Fibroblast of skin of left biceps (primary cell): Measurements from ENCODE around the gene RRP1.
A peak's percentile ranks its signal among the peaks of the same experiment; 100 is the strongest.
"Not testable (repeated sequence)": the region's sequence is repeated elsewhere in the genome, so short reads cannot be mapped to it uniquely, and the experiment has no call there.

Experiments used
- DNase-seq, 2 experiments: peaks; one replicate each; pipeline ENCODE4 v3.0.0-alpha.2; 2013; ENCODE audit warnings: low read depth in 2 of 2

The RRP1 gene

DNA sequence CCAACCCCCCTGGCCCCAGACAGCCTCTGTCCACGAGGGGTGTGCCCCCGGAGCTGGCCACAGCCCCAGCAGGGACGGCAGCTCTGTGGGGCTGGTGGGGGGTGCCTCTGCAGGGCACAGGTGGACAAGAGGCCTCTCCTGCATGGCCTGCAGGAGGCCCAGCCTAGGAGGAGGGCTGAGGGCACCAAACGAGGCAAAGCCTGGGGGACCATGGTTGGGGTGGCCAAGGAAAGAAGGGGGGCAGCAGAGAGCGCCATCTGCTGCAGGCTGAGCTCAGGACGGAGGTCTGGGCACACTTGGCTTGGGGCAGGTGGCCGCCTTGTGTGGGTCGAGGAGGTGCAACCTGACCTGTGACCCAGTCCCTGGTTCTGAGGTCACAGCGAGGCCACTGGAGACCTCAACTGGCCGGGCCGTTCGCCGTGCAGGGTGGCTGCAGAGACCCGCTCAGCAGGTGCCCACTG is 27.3 kb downstream of the RRP1 start:
- no peak for DNase-seq

DNA sequence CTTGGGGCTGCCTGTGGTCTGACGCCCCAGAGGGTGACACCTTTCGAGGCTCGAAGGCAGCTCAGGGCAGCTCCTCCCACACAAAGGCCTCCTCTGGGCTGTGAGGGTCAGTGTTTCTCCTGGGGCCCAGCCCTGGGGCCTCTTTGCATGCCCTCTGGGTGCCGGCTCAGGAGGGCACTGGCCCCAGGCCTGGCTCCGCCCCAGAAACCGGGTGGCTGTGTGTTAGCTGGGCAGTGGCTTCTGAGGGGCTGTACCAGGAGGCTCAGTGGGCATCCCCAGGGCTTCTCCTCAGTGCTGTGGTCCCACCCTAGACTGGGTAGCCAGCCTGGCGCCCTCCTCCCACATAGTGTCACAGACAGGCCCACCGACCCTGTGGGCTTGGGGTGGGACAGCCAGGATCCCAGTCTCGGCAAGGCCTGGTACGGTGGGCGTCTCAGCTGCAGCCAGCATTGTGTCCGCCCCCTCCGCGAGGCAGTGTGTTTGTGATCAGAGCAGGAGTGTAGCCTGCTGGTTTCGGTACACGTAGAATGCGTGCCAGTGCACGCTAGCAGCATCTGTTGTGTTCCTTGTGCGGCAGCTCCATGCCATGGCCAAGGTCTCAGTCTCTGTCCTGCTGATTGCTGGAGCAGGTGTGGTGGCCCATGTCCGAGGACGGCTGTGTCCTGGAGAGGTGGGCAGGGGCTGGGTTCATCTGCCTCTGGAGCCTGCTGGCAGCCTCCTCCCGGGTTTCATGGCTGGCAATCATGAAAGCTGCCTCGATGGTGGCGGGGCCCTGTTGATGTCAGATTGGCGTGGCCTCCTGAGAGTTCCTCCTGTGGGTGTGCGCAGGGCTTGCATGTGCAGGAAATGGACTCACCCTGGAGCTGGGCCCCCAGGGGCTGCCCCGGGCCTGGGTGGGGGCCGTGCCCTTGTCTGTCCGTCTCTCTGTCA is 28.0 kb downstream of the RRP1 start:
- DNase-seq = no peak

DNA sequence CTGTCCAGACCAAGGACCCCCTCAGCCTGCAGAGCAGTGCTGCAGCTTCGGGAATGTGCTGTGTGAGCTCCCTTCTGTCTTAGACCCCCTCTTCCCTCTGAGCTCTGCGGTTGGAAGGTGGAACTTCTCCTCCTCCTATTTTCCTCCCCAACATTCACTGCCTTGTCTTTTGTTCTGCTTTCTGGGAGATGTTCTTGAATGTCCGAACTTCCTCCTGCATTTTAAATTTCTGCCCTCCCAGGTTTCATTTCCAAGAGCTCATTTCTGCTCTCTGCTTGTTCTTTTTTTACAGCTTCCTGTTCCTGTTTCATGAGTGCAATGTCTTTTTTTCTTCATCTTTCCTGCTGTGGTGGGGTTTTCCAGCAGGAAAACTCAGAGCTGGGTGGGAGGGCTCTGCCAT is 29.3 kb downstream of the RRP1 start:
- DNase-seq = no peak

DNA sequence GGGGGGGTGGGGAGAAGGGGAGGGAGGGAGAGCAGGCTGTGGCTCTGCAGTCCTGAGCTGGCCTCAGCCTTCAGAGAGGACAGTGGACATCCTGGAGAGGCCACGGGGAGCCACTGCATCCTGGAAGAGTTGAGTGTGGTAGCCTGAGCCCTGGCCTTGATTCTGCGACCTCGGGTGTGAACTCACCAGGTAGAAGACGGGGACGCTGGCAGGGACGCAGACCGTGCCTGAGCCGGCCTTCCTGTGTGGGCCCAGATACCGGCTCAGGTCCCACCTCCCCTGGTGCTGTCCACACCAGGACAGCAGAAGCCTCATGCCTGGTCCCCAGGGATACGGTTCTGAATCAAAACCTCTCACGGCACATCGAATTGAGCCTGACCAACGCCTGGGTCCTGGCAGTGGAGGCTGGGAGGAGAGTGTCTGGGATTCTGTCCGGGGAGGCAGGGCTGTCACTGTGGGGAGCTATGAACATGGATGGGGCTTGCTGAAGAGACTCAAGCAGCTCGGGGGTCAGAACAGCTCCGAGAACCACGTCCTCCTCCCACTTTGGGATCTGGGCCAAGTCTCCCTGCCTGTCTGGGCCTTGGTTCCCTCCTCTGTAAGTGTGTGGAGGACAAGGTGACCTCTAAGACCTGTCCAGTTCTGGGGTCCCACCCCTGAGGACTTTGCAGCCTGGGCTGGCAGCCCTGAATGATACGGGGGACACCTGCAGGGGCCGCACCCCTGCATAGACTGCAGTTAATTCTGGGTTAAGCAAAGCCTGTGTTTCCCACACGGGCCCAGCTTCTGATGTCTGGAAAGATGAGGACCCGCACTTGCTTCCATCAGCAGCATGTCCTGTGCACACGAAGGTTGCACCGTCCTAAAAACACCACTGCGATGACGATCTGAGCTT is 30.4 kb downstream of the RRP1 start:
- no peak for DNase-seq

DNA sequence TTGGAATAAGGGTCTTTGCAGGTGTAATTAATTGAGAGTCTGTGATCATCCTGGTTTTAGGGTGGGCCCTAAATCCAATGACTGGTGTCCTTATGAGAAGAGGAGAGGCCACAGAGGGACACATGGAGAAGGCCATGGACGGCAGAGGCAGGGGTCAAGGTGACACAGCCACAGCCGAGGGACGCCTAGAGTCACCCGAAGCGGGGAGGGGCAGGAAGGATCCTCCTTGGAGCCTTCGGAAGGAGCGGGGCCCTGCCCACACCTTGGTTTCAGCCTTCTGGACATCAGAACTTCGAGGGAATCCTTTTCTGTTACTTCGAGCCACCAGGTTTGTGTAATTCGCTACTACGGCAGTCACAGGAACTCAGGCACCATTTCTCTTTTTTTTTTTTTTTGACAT is 31.1 kb downstream of the RRP1 start:
- no peak for DNase-seq

DNA sequence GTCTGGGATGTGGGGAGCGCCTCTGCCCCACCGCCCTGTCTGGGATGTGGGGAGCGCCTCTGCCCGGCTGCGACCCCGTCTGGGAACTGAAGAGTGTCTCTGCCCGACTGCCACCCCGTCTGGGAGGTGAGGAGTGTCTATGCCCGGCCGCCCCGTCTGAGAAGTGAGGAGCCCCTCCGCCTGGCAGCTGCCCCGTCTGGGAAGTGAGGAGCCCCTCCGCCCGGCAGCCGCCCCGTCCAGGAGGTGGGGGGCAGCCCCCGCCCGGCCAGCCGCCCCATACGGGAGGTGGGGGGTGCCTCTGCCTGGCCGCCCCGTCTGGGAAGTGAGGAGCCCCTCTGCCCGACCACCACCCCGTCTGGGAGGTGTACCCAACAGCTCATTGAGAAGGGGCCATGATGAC is 32.8 kb downstream of the RRP1 start:
- DNase-seq = not testable (repeated sequence)

DNA sequence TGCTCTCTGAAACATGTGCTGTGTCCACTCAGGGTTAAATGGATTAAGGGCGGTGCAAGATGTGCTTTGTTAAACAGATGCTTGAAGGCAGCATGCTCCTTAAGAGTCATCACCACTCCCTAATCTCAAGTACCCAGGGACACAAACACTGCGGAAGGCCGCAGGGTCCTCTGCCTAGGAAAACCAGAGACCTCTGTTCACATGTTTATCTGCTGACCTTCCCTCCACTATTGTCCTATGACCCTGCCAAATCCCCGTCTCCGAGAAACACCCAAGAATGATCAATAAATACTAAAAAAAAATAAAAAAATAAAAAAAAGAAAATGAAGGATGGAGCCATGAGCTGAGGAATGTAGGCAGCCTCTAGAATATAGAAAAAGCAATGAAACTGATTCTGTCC is 33.4 kb downstream of the RRP1 start:
- not testable (repeated sequence) for DNase-seq

DNA sequence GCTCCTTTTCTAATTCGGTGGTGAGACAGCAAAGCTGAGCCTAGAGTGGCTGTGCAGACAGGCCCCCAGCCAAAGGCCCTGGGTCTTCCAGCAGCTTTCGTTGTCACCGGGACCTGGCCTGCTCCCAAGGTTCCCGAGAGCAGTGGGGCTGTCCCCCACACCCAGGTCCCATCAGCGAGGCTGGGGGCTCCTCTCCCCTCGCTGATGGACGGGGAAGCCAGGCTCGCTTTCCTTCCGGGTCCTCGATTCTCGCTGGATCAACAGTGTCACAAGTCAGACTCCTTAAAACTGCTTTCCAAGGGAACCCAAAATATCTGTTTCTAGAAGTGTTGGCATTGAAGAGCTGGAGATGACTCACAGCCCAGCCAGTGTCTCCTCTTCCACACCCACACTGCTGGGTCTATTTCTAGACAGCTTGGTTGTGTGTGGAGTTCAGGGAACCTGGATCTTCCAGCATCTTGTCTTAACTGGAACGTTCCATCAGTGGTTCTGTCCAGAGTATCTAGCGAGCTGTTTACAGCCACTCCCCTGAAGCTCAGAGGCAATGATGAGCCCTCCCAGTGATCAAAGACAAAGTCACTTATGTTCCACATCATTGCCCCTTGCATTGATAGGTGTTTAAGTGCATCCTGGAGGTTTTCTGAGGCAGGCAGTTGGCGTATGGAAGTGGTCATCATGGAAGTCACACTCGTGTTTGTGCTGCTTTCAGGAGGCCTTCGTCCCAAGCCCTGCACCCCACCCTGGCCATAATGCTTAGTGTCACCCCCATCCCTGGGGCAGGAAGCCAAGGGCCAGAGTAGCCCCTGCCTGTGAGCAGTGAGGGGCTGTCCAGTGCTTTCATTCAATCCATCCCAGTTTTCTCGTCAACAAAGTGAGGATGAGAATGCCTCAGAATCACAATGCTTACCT is 35.2 kb downstream of the RRP1 start:
- peak in 1 of 2 experiments; percentile 3 for DNase-seq

DNA sequence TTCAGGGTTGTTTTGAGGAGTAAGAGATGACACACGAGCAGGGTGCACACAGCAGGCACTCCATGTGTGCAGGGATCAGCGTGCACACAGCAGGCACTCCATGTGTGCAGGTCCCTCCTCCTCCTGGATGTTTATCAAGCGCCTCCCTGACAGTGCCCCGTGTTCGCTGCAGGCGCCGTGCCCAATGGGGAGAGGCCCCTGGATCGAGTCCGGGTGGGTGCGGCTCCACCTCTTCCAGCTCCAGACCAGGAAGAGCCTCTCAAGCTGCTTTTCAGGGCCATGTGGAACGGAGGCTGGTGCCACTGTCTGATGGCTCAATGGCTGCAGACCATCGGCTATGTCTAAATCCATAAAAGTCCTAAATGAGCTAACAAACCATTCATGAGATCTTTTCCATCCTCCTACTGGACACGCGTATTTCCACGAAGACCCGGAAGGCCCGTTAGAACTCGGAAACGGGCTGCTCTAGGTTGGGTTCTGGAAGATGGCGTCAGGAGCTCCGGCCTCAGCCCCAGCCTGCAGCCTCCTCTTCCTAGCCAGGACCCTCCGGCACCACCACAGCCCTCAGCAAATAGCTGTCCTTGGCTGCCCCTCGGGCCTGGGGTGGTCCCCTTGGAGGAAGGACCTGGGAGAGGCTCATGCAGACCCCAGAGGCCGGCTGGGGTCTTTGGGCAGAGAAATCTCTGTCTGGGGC is 36.0 kb downstream of the RRP1 start:
- DNase-seq = no peak

DNA sequence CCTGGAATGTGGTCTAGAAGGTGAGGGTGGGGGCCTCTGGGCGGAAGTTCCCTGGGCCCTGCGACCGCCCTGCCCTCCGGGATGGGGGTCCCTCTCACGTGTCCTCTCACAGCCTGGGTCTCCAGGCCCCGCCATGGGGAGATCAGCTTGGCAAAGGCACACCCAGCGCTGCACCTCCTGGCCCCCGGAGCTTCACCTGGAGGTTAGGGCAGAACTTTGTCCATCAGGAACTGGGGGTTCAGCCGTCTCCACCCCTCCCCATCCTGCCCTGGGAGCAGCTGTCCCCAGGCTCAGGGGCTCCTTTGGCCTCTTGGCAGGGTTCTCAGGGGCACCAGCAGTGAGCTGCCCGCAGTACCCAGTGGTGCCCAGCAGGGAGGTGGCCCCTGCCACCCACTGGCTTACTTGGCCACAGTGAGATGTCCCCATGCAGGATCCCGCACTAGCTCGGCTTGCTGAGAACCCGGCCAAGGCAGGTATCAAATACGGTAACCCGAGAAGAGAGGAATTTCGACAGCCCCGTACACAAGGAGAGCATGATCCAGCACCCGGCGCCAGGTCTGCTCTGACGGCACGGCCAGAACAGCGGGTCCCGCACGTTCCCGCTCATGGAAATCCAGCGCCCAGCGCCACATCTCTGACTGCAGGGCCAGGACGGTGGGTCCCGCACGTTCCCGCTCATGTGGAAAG is 36.7 kb downstream of the RRP1 start:
- DNase-seq = no peak

DNA sequence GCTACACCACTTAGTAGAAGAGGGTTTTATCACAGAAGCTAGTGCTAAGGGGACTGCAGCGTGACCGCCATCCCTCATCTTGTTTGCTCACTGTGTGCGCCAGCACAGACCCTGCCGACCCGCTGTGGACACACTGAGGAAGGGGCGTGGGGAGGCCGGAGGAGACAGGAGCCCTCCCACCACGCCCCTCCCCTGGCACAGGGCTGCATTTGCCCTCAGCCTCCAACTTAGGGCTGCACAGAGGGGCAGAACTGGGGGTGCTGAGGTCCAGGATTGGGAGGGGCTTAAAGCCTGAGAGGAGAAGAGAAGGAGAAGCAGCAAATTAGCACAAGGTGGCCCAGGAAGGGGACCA is 37.2 kb downstream of the RRP1 start:
- DNase-seq = no peak

DNA sequence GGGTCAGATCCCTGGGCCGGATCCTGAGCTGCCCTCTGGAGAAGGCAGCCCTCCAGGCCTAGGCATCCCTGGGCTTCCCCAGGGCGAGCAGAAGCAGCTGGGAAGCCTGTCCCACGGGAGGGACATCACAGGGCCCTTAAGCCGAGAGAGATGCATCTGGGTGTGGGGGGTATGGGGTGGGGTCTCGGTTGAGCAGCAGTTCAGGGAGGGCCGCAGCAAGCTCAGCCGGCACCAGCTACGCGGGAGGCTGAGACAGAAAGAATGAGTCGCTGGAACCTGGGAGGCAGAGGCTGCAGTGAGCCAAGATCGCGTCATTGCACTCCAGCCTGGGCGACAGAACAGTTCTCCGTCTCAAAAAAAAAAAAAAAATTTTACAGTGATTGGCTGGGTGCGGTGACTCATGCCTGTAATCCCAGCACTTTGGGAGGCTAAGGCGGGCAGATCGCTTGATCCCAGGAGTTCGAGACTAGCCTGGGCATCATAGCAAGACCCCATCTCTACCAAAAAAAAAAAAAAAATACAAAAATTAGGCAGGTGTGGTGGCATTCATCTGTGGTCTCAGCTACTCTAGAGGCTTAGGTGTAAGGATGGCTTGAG is 37.7 kb downstream of the RRP1 start:
- DNase-seq = peak; percentile 11 to 12

DNA sequence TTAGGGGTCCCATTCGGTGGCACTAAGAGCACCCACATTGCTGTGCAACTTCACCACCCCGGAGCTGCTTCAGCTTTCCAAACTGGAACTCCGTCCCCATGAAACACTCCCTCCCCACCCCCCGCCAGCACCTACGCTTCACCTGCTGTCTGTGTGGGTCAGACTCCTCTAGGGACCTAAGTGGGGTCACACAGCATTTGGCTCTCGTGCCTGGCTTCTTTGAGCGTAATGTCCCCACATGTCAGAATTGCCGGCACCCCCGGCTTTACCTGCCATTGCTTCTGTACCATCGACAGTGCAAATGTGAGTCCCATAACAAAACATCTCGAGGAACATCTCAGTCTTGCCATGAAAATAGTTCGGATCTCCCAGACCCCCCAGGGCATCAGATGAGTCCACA is 39.8 kb downstream of the RRP1 start:
- DNase-seq = no peak

DNA sequence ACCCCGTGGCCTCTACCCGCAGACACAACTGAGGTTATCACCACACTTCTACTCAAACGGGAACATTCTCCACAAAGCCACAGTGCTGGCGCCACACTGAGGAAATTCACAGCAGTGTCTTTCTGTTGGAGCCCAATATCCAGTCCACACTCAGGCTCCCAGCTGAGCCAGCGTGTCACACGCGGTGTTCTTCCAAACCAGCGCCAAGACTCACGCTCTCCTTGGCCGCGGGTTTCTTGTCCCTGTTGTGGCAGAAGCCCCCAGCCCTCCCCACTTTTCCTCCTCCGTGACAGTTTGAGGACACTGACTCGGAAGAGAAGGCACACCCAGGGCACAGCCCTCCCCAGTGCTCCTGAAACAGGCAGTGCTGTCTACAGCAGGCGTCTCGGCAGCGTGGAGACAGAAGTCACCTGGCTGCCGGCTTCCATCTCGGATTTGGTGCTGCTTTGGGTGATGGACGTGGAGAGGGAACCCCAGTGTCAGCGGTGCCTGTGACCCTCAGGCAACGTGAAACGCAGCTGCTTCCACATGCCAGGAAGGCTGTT is 40.3 kb downstream of the RRP1 start:
- no peak for DNase-seq

DNA sequence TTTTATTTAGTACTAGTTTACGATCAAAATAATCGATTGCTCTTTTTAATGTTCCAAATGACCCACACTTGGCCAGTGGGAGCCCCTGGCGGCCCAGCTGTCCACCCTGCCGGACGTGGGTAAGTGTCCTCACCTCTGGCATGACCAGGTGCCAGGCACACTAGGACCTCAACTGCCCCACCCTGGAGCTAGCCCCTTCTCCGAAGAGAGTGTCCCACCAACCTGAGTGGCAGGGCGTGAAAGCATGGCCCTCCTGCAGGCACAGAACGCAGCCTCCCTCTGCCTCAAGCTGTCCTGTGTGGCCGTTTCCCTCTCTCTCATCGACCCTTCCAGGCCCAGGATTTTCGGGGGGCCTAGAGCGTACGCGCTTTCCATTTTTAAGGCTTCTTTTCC is 42.8 kb downstream of the RRP1 start:
- no peak for DNase-seq

DNA sequence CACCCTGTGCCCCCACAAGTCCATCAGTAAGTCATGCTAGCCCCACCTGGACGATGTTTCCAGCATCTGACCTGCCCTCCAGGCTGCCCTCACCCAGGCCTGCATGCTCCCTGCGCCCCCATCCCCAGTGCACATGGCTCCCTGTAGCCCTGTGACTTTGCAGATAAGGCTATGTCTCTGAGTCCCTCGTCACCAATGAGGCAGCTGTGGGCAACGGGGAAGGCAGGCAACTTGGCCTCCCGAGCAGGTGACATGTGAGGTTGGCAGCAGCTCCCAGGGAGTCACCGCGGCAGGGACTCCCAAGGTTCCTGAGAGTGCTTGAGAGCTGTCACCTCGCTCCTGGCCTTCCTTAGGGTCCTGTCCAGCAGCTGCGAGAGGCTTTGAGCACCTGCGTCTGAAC is 43.3 kb downstream of the RRP1 start:
- DNase-seq = no peak

DNA sequence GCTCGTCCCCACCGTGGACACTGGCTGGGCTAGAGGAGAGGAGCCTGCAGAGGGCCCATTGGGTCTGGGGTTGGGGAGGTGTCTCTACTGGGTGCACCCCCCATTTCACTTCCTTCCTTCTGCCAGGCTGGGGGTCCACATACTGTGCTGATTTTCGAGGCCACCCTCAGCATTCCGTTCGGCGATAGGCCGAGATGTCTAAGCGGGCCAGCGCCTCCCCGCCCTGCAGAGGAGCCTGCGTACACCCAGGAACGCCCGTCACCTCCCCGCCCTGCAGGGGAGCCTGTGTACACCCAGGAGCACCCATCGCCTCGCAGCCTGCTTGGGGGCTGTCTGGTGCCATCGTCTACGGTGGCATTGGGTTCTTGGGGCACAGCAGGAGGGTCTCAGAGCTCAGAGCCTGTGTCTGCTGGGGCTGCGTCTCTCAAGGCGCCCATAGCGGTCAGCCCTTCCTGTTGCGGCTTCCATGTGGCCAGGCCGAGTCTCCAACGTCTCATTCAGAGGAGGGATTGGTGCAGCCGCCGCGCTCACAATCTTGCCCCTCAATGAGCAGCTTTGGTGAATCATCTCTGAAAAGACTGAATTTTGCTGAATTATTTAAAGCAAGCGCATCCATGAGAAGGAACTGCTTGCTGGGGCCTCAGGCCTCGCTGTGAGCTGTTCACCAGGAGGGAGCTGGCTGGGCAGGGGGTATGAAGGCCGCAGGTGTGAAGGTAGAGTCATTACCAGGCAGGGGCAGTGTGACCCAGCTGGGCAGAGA is 44.9 kb downstream of the RRP1 start:
- DNase-seq = no peak

DNA sequence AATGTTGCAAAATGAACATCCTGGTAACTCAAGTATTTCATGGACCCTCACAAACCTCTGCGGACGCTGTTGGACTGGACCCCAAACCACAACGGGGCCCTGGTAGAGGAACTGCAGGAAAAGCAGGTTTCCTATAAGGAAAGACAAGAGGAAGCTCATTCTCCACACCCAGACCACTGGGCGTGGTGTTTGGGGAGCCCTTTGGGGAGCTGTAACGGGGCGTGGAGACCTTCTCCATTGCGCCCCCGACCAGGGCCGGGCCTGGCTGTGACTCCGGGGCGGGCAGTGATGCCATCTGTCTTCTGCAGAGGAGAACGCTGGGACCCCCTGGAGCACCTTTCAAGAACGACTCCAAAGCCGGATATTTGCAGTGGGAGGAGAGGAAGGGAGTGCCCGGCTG is 45.7 kb downstream of the RRP1 start:
- DNase-seq = no peak

DNA sequence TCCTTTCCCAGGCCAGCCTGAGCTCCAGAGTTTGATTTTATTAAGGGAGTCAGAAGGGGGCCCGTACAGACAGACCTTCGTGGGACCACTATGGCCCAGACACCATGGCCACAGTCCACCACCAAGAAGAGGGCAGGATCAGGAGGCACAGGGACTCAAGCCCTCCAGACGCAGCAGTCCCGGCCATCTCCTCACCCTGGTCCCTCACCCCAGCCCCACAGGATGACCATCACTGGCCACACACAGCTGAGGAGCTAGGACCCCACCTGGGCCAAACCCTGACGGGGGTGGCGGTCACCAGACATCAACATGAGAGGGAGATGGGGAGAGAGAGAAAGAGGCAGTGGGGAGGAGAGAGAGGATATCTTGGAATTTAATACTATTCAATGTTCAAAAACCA is 46.5 kb downstream of the RRP1 start:
- DNase-seq = no peak
